Measurements from ENCODE around the gene RPS8.
"Not testable (repeated sequence)": the region's sequence is repeated elsewhere in the genome, so short reads cannot be mapped to it uniquely, and the experiment has no call there.

The RPS8 gene

DNA sequence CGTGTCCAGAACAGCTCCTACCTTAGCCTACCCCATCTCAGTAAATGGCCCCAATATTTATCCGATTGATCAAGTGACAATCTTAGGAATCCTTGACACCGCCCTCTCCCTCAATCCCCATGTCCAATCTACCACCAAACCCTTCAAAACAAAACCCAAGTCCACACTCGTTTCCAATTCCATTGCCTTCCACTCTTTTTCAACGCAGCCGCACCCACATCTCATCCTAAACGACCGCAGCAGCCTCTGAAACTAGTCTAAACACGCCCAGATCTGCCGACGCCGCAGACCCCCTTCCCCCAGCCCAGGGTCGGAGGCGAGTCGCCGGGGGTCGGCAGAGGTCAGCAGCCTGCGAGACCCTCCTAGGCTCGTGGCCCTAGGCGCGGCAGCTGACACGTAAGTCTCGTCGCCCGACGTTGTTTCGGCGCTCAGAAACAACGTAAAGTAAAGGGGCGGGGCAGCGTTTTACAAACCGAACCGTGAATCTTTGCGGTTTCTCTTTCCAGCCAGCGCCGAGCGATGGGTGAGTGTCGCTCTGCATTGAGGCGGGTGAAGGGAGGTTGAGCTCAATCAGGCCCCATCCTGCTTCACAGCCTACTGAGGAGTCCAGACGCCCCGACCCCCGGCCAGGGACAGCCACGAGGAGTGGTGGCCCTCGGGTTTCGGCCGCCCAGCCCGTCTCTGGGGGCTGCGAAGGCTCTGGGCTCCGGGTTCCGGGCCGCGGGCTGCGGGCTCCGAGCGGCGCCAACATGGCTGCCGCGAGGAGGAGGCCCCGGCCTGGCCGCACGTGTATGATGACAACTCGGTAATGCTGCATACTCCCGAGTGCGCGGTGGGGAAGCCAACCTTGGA is at the start of gene RPS8:
TSS of gene RPS8 (plus strand) at position 463 of the 852 bp plus-strand sequence. CDS start at position 520, 57 bp downstream.
- DNase-seq: peak; percentile 95

DNA sequence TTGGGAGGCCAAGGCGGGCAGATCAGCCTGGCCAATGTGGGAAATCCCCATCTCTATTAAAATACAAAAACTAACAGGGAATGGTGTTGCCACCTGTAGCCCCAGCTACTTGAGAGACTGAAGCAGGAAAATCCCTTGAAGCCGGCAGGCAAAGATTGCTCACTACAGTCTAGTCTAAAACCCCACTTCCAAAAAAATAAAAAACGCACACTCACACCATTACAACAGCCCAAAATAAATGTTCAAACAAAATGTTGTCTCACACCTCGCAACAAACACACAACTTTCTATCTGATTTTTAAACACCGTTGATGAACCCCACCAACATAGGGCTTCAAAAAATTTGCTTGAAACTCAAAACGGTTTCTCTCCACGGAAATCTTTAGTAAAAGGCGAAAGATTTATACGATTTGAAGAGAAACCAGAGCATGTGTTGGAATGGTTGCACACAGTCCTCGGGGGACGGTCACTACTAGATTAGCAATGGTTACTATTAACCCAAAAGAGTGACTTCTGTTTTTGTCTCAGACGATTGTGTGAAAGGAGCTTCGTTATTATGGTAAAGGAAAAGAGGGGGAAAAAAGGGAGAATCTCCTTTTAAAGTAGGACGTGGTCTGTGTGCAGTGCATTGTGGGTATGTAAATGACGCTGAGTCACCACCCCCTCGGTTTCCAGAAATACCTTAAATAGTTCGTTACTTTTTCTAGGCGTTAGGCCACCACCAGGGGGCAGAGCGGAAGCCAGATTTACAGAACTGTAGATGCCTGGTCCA is 44.4 kb upstream of the RPS8 start, which contains the start of gene RNU5D-1:
TSS of gene RNU5D-1 (minus strand) at position 430 of the 772 bp plus-strand sequence.
- DNase-seq: peak; percentile 97

DNA sequence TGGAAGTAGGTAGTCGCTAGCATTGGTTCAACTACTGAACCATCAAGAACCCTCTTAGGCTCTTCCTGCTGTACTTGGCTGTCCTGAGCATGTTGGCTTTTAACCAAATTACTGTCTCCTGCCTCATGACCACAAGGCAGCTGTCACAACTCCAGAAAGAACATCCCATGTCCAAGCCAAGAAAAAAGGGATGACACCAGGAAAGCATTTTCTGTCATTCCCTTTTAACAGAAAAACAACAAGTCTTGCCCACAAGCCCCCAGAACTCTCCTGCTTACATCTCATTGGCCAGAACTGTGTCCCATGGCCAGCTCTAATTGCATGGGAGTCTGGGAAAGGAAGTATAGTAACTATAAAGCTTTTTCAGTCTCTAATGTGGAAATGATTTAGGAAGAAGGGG is 42.0 kb upstream of the RPS8 start:
- DNase-seq: no peak

DNA sequence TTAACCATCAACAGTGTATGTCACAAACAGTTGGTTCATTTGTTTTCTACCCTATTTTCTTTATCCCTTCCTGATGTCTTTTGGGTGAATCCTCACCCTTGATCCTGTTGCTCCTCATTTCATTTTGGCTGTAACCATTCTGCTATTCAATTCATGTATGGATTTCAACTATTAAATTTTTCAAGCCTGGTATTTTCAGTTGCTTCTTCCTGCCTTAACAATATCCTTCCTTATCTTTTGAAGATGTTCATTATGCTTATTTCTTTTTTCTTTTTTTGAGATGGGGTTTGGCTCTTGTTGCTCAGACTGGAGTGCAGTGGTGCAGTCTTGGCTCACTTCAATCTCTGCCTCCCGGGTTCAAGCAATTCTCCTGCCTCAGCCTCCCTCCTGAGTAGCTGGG is 41.6 kb upstream of the RPS8 start:
- no peak for DNase-seq

DNA sequence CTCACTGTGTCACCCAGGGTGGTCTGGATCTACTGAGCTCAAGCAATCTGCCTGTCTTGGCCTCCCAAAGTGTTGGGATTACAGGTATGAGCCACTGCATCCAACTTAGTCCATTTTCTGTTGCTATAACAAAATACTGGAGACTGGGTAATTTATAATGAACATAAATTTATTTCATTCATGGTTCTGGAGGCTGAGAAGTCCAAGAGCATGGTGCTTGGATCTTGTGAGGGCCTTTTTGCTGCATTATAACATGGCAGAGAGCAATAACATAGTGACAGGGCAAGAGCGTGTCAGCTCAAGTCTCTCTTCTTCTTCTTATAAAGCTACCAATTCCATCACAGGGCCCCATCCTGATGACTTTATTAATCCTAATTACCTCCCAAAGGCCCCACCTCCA is 39.3 kb upstream of the RPS8 start:
- no peak for DNase-seq

DNA sequence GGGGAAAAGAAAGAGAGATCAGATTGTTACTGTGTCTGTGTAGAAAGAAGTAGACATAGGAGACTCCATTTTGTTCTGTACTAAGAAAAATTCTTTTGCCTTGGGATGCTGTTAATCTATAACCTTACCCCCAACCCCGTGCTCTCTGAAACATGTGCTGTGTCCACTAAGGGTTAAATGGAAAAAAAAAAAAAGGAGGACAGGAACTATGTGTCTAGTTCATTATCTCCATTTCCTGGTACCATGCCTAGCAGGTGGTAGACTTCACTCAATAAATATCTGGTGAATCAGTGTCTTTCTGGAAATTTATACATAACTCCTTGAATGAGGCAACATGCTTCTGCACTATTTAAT is 36.4 kb upstream of the RPS8 start:
- DNase-seq: not testable (repeated sequence)

DNA sequence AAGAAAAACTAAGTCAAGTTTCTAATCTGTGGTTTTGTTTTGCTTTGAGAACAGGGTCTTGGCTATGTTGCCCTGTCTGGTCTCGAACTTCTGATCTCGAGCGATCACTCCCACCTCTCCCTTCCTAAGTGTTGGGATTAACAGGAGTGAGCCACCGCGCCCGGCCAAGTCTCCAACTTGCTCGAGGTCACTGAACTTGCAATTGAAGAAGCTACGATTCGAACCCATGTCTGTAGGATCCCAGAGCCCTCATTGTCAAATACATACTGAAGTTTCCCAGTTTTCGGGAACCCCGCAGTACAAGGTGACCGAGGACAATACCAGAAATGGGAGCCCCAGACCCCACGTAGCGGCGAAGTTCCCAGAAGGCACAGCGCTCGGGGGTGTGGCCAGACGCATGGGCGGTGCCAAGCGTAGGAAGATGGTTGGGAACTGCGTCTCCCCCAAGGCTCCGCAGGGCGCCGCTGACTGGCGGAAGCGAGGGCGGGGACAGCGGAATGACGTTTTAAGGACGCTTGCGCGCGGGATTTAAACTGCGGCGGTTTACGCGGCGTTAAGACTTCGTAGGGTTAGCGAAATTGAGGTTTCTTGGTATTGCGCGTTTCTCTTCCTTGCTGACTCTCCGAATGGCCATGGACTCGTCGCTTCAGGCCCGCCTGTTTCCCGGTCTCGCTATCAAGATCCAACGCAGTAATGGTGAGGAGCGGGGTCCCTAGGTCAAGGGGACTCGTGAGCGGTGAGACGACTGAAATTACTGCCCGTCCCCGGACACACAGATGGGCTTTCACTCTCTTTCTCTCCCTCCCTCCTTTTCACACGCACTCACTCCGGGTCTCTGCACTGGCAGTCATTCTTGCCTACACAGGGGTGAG is 35.8 kb upstream of the RPS8 start, which contains the start of gene KIF2C:
TSS of gene KIF2C (plus strand) at position 531 of the 872 bp plus-strand sequence. CDS start at position 627, 96 bp downstream.
- peak; percentile 98 for DNase-seq

DNA sequence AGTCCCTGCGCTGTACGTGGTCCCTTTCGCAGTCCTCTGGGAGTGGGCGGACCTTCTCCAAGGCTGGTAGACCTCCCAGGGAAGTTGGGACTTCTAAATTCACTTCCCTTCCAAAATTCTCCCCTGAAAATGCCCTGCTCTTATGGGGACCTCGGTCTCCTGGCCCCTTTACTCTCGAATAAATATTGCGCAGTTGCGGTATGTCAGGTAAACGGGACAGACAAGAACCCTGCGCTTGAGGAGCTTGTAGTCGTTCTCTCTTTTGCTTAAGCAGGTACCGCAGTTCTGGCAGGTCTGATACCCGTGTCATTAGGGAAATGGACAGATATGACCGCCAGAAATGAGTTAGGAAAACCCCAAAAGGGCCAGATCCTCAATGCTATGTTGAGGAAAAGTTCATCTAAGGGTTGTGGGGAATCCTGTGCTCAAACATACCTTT is 35.1 kb upstream of the RPS8 start:
- DNase-seq: no peak

DNA sequence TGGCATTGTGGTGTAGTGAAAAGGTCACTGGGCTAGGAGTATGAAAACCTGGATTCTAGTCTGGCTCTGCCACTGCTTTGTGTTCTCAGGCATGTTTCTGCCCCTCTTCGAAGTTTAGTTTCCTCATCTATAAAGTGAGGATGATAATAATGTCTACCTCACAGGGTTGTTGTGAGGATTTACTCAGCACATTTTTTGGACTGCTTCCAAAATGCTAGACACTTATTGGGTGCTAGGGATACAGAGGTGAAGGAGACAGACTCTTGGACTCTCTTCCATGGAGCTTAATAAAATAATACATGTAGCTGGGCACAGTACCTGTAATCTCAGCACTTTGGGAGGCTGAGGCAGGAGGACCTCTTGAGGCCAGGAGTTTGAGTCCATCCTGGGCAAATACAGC is 32.1 kb upstream of the RPS8 start:
- no peak for DNase-seq

DNA sequence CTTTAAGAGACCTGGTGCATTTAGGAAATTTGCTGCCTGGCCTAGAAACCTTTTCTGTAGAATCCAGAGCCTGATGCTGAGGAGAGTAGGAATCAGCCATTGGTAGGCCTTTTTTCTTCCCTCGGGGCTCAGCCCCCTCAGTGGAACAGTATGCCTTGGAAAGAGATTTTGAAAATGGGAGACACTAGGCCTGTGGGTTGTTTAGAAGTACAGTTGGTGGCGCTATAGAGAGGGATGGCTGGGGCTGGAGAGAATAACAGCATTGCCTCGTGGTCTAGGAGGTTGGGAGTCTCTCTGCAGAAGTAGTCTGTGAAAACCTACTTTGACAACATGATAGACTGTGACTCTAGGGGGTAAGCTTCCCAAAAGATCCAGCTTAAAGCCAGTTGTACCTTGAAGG is 27.5 kb upstream of the RPS8 start:
- DNase-seq: no peak

DNA sequence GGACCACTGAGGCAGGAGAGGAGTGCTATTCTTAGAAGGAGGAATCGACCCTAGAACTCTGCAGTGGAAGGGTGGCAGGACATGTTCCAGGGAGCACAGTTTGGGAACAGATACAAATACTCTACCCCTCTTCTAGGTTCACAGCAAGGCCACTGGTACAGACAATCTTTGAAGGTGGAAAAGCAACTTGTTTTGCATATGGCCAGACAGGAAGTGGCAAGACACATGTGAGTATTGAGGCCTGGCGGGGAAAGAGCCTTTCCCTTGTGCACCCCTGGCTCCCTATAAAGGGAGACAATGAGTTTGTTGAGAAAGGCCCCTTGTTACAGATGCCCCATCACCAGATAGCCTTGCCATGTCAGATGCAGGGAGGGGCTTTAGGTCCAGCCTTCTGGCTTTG is 17.9 kb upstream of the RPS8 start:
- DNase-seq: no peak

DNA sequence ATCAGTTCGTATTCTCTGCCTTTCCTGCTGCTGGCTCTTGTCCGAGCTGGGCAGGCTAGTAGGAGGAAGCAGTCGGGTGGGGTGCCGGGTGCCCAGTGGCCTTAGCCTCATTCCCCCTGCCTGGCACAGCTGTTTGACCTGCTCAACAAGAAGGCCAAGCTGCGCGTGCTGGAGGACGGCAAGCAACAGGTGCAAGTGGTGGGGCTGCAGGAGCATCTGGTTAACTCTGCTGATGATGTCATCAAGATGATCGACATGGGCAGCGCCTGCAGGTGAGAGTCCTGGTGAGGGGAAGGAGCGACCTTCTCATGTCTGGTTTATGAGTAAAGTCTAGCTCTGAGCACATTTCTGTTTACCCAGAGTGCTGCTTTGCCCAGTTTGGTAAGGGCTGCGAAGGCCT is 16.3 kb upstream of the RPS8 start:
- no peak for DNase-seq

DNA sequence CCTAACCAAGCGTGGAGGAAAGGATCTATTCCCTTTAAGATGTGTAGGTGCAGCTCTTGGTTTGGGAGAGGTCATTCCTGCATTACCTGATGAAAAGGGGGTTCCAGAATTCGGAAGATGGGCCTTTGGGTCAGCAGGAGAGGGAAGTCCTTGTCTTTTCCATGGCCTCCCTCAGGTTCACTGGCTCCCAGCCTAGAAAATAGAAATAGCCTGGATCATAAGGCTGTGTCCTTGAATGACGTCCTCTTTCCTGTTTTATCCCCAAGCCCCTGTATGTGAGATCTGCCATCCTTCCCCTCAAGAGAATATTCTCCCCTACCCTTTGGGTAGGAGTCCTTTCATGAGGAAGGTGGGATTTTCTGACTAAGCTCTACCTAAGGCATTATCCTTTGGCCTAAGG is 14.5 kb upstream of the RPS8 start:
- no peak for DNase-seq

DNA sequence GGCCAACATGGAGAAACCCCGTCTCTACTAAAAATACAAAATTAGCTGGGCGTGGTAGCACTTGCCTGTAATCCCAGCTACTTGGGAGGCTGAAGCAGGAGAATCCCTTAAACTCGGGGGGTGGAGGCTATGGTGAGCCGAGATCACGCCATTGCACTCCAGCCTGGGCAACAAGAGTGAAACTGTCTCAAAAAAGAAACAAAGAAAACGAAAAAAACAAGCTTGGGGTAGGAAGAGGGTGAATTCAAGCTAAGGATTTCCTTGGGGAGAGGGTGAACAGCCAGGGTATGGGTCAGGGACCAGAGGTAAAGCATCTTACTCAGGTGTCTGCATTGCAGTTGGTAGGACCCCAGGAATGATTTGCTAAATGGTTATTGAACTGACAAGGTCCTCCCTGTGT is 8.9 kb upstream of the RPS8 start:
- not testable (repeated sequence) for DNase-seq

DNA sequence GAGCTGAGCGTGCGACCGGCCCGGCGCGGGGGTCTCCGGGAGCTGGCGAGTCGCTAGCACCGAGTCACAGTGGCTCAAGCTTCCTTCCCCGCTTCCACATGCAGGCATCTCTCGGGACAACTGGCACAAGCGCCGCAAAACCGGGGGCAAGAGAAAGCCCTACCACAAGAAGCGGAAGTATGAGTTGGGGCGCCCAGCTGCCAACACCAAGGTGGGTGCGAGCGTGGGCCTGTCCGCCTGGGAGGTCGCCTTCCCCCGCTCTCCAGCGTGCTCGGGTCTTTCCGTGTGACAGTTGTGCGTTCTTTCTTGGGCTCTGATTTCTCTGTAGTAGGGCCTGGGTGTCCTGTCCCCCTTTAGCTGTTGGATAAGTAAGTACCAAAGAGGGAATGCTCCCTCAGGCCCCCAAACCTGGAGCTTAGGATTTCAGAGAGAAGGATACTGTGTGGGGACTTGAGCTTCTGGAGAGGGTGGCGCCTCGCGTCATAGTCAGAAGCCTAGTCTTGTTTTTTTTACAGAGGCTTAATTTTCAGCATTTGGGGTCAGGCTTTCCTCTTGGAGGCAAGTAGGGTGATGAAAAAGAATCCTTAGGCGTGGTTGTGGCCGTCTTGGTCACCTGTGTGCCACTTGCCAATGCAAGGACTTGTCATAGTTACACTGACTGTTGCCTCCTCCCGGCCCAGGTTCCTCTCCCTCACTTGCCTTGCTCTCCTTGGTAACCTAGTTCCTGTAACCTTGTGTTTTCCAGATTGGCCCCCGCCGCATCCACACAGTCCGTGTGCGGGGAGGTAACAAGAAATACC is 790 bp downstream of the RPS8 start:
- peak; percentile 45 for DNase-seq

DNA sequence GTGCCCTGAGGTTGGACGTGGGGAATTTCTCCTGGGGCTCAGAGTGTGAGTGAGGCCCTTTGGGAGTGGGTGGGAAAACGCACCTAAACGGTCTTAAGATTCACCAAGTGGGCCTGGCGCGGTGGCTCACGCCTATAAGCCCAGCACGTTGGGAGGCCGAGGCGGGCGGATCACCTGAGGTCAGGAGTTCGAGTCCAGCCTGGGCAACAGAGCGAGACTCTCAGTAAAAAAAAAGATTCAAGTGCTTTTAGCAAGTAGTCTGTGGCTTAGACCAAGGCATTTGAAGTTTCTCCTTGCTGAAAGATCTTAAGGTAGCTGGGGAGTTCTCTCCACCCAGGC is 1.4 kb downstream of the RPS8 start:
- peak; percentile 25 for DNase-seq

DNA sequence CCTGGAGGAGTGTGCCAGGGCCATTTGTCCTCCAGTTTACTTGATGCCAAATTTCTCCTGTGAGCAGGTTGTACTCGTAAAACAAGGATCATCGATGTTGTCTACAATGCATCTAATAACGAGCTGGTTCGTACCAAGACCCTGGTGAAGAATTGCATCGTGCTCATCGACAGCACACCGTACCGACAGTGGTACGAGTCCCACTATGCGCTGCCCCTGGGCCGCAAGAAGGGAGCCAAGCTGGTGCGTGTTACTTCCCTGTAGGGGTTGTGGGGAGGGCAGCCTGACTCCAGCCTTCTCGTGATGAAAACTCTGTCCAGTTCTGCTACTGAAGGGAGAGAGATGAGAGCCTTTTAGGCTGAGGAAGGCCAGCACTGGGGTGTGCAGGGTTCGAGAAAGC is 2.2 kb downstream of the RPS8 start:
- DNase-seq: no peak

DNA sequence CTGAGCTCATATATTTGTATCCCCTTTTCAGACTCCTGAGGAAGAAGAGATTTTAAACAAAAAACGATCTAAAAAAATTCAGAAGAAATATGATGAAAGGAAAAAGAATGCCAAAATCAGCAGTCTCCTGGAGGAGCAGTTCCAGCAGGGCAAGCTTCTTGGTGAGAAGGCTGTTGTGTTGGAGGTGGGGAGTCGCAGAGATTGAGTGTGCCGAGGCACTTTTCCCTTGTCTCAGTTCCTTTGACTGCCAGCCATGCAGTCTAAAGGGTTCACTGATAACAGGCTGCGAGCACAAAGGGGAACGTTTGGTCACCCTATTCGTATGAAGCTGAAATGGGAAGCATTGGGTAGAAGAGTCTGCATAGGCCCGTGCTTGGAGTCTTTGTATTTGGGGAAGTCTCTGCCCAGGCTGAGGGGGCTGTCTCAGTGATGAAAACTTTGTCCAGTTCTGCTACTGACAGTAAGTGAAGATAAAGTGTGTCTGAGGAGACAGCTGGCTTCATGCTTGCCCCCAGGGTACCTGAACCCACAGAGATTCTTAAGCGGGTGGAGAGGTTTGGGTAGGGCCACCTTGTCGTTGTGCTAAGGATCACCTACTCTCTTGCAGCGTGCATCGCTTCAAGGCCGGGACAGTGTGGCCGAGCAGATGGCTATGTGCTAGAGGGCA is 2.8 kb downstream of the RPS8 start:
- DNase-seq: no peak

DNA sequence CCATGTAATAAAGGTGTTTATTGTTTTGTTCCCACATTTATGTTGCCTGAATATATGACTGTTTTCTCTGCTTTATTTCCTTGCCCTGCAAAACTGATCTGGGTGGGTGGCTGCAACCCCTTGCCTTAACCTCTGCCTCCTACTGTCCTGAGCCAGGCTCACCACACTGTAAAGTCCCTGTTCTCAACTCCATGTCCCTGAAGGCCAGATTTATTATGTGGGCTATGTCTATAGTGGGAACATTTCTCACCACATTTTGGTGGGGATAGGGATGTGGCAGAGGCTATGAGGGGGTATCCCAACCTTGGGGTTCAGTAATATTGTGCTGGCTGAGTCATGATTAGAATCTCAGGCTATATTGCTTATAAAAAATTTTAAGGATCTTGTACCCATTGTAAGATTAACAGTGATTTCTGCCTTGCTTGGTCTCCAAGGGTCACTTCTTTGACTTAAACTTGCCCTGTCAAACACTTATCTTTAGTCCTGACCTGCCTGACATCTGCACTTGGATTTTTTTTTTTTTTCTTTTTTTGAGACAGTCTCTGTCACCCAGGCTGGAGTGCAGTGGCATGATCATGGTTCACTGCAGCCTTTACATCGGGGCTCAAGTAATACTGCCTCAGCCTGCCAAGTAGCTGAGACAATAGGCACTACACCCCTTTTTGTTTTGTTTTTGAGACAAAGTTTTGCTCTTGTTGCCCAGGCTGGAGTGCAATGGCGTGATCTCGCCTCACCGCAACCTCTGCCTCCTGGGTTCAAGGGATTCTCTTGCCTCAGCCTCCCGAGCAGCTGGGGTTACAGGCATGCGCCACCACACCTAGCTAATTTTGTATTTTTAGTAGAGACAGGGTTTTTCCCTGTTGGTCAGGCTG is 3.6 kb downstream of the RPS8 start:
- no peak for DNase-seq

DNA sequence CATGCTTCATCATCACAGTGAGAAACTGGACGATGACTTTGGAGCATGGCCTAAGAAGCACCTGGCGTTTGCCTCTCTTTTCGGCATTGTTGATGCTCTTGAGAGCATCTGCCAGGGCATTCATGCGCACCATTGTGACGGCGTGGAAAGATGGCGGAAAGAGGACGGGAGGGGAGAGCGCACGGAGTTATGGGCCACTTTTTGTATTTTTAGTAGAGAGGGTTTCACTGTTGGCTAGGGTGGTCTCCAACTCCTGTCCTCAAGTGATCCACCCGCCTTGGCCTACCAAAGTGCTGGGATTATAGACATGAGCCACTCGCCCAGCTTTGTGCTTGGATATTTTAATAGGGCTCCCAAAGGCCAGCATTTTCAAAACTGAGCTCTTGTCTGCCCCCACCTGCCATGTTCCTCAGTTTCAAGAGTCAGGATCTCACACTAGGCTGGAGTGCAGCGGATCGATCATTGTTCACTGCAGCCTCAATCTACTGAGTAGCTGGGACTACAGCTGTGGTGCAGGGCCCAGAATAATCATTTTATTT is 5.3 kb downstream of the RPS8 start:
- no peak for DNase-seq

Measured in activated CD4-positive, alpha-beta T cell treated with anti-CD3 and anti-CD28 coated beads, Interleukin-10, Interleukin-2, amounts not matched to agents 100 ng/mL and 50 ng/mL, durations not matched to agents 16 hours and 8 hours (primary cell).